Glutamatergic neuron (in vitro differentiated cells): ENCODE measurements around the gene CLEC4M. TPM values are rescaled to one million over a fixed set of nuclear protein-coding genes. Genes with fewer than 3 reads are reported as not detected.
A peak's percentile ranks its signal among the peaks of the same experiment; 100 is the strongest.
"Not testable (repeated sequence)": the region's sequence is repeated elsewhere in the genome, so short reads cannot be mapped to it uniquely, and the experiment has no call there.

Source experiments
- DNase-seq: peaks from one replicate; pipeline ENCODE4 v3.0.0; 2022
- H3K27ac Mint-ChIP-seq: one replicate; pipeline ENCODE4 v1.8.0; 2020; ENCODE audit warnings: mild to moderate bottlenecking, mixed read lengths, inconsistent platforms; ENCODE audit not compliant: unreplicated experiment
- H3K27me3 Mint-ChIP-seq: one replicate; pipeline ENCODE4 v1.8.0; 2020; ENCODE audit warnings: mild to moderate bottlenecking, moderate library complexity, mixed read lengths, inconsistent platforms; ENCODE audit not compliant: unreplicated experiment
- H3K36me3 Mint-ChIP-seq: one replicate; pipeline ENCODE4 v1.8.0; 2020; ENCODE audit warnings: mild to moderate bottlenecking, mixed read lengths, inconsistent platforms; ENCODE audit not compliant: unreplicated experiment
- H3K4me1 Mint-ChIP-seq: one replicate; pipeline ENCODE4 v1.8.0; 2020; ENCODE audit warnings: mild to moderate bottlenecking, low read depth, mixed read lengths, inconsistent platforms; ENCODE audit not compliant: unreplicated experiment
- H3K4me3 Mint-ChIP-seq: one replicate; pipeline ENCODE4 v1.8.0; 2020; ENCODE audit warnings: mild to moderate bottlenecking, mixed read lengths, inconsistent platforms; ENCODE audit not compliant: unreplicated experiment
- H3K9me3 Mint-ChIP-seq: one replicate; pipeline ENCODE4 v1.8.0; 2020; ENCODE audit warnings: mild to moderate bottlenecking, moderate library complexity, mixed read lengths, inconsistent platforms; ENCODE audit not compliant: unreplicated experiment
- CTCF ChIP-seq: fragments of 200-600 bp; sonication (generic); IDR thresholded peaks from one replicate; pipeline ENCODE4 v1.5.0; 2021; ENCODE audit not compliant: partially characterized antibody, unreplicated experiment
- total RNA-seq: library from RNA; stranded (reverse); fragmentation: NEBNext Ultra II Directional; extraction: Animal tissue kit (Norgen Biotek cat#: 25700); gene quantifications from one replicate; pipeline ENCODE4 v1.2.1, GENCODE V29; 2021; ENCODE audit not compliant: unreplicated experiment

Gene CLEC4M
- total RNA-seq, 1 donor from 2014 or later, result not detected

- Mint-ChIP-seq H3K36me3 (peaks cover 5% of the 10 kb centered on the region), H3K27ac (peak overlapping the region; percentile 18), H3K27me3 (peaks cover 4% of the 10 kb centered on the region), H3K9me3 (peaks cover 15% of the 10 kb centered on the region), H3K4me1 (peaks cover 25% of the 10 kb centered on the region), H3K4me3 (peak overlapping the region; percentile 11)
- no peak for TF ChIP-seq CTCF
- DNase-seq, result no peak
These were observed 18.0 kb upstream of the CLEC4M start for GRCh38 chr19:7744871-7745650.

- not testable (repeated sequence) for H3K36me3 Mint-ChIP-seq, H3K27me3 Mint-ChIP-seq, DNase-seq, H3K27ac Mint-ChIP-seq, H3K4me3 Mint-ChIP-seq
- Mint-ChIP-seq H3K4me1 (peaks cover 25% of the 10 kb centered on the region), H3K9me3 (peaks cover 12% of the 10 kb centered on the region)
These were observed 16.7 kb upstream of the CLEC4M start for GRCh38 chr19:7746306-7746705.

- H3K36me3 Mint-ChIP-seq, result peaks cover 6% of the 10 kb centered on the region
- no peak for TF ChIP-seq CTCF
- H3K4me3 Mint-ChIP-seq, result no peak within 1 kb of the TSS
- peaks cover 4% of the 10 kb centered on the region for H3K27me3 Mint-ChIP-seq
- peaks cover 20% of the 10 kb centered on the region for H3K4me1 Mint-ChIP-seq
- DNase-seq, result no peak
- peaks cover 13% of the 10 kb centered on the region for H3K9me3 Mint-ChIP-seq
- H3K27ac Mint-ChIP-seq, result peak within 1 kb of the TSS; percentile 16
These were observed 15.8 kb upstream of the CLEC4M start, which contains the start of gene CD209 for GRCh38 chr19:7746903-7747884. CD209 (minus strand) TSS chr19:7747534; CDS start chr19:7747511, 23 bp downstream.

GRCh38 chr19:7748171-7748570, 14.9 kb upstream of the CLEC4M start:
- H3K27ac Mint-ChIP-seq, result peak overlapping the region; percentile 16
- TF ChIP-seq CTCF, result no peak
- peaks cover 11% of the 10 kb centered on the region for H3K4me1 Mint-ChIP-seq
- no peak overlapping the region for H3K4me3 Mint-ChIP-seq
- no peak for DNase-seq
- H3K36me3 Mint-ChIP-seq, result peaks cover 9% of the 10 kb centered on the region
- H3K9me3 Mint-ChIP-seq, result peaks cover 11% of the 10 kb centered on the region
- peaks cover 4% of the 10 kb centered on the region for H3K27me3 Mint-ChIP-seq

- no peak for DNase-seq
- no peak overlapping the region for H3K27ac Mint-ChIP-seq
These were observed 14.3 kb upstream of the CLEC4M start for GRCh38 chr19:7748756-7749155.

More at GRCh38 chr19:7748756-7749155, 14.3 kb upstream of the CLEC4M start:
- H3K4me3 Mint-ChIP-seq, result no peak overlapping the region
- H3K36me3 Mint-ChIP-seq, result peaks cover 9% of the 10 kb centered on the region
- H3K9me3 Mint-ChIP-seq, result peaks cover 8% of the 10 kb centered on the region
- peaks cover 2% of the 10 kb centered on the region for H3K27me3 Mint-ChIP-seq
- no peak for TF ChIP-seq CTCF
- peaks cover 8% of the 10 kb centered on the region for H3K4me1 Mint-ChIP-seq
